ENCODE data around the gene CSF1R.

GRCh38 chr5:150120617-150121447 is 34.5 kb upstream of the CSF1R start:
- TF ChIP-seq ZFX (IDR thresholded peaks at IDR 0.05) (no peak), CTCF (conservative IDR thresholded peaks at IDR 0.05) (no peak)

Measured in C4-2B (cell line).